Sigmoid colon (tissue), 7 donors: Measurements from ENCODE around the gene TERB1. TPM values are rescaled to one million over a fixed set of nuclear protein-coding genes. Genes with fewer than 3 reads are reported as not detected.

ENCODE experiments used
- DNase-seq: peaks from one replicate; pipeline ENCODE4 v3.0.0-alpha.2; 2019
- H3K27ac ChIP-seq, 4 donors: fragments of 200-600 bp; sonication (generic); one replicate each; pipeline ENCODE4 v1.5.1; 2016 to 2019; ENCODE audit warnings: mild to moderate bottlenecking in 1 of 4
- H3K27me3 ChIP-seq, 3 donors: fragments of 200-600 bp; sonication (generic); one replicate each; pipeline ENCODE4 v1.5.1; 2019; ENCODE audit warnings: mild to moderate bottlenecking in 1 of 3
- H3K36me3 ChIP-seq, 4 donors: fragments of 200-600 bp; sonication (generic); one replicate each; pipeline ENCODE4 v1.5.1; 2016 to 2019
- H3K4me1 ChIP-seq, 4 donors: fragments of 200-600 bp; sonication (generic); one replicate each; pipeline ENCODE4 v1.5.1; 2017 to 2019
- H3K4me3 ChIP-seq, 4 donors: fragments of 200-600 bp; sonication (generic); one replicate each; pipeline ENCODE4 v1.5.1; 2017 to 2019; ENCODE audit warnings: mild to moderate bottlenecking in 2 of 4, moderate library complexity in 1 of 4
- H3K9me3 ChIP-seq, 4 donors: fragments of 200-600 bp in 3 of 4; sonication (generic) in 3 of 4; one replicate each; pipeline versions ENCODE4 v1.5.1 to v1.6.1; 2013 to 2019
- EP300 ChIP-seq, 4 donors: sonication (generic); formaldehyde crosslinking; IDR thresholded peaks; one replicate each; pipeline ENCODE4 v1.6.1; 2017; ENCODE audit warnings: antibody characterized with exemption in 4 of 4
- POLR2A ChIP-seq, 2 donors: fragments of 450-650 bp; IDR thresholded peaks; one replicate each; pipeline ENCODE4 v1.6.1; 2016; ENCODE audit warnings: antibody characterized with exemption in 2 of 2, mild to moderate bottlenecking in 2 of 2, moderate library complexity in 2 of 2
- POLR2AphosphoS5 ChIP-seq, 4 donors: sonication (generic); formaldehyde crosslinking; IDR thresholded peaks; one replicate each; pipeline ENCODE4 v1.6.1; 2017; ENCODE audit warnings: antibody characterized with exemption in 4 of 4
- WGBS, 2 donors: extraction: QIAGEN DNeasy Blood & Tissue Kit; methylation state at CpG; one replicate each; pipeline ENCODE4 v1.1.7; 2013; 5-methylcytosine and 5-hydroxymethylcytosine counted together
- intact Hi-C: fragments of 100-400 bp; cut with DNase I; formaldehyde crosslinking; loops from one replicate; pipeline ENCODE4 v1.15.1; 2023
- polyA plus RNA-seq, 3 donors: library from polyadenylated mRNA; stranded (reverse); fragments of 200-250 nt; gene quantifications; one replicate each; pipeline ENCODE4 v1.2.3, GENCODE V29; 2013
- total RNA-seq, 4 donors: library from RNA; depleted of rRNA; stranded (reverse); fragments of >200 nt; gene quantifications; one replicate each; pipeline ENCODE4 v1.1.0, GENCODE V29; 2016
- TF ChIP-seq, protein P1 (sequence below), 4 experiments: fragments of 450-650 bp in 3 of 4; fragments of 200-600 bp in 1 of 4; IDR thresholded peaks; one replicate each; pipeline ENCODE4 v1.5.1; 2016 to 2019; ENCODE audit warnings: antibody characterized with exemption in 4 of 4, mild to moderate bottlenecking in 3 of 4, moderate library complexity in 2 of 4
- donor health status: healthy with polysubstance abuse.
- donor health status: Bipolar disorder and iron deficiency.
- donor health status: healthy.

TERB1 gene
- total and polyA plus RNA-seq, 7 donors: under 0.01 to 0.03 TPM; not detected in 5

DNA sequence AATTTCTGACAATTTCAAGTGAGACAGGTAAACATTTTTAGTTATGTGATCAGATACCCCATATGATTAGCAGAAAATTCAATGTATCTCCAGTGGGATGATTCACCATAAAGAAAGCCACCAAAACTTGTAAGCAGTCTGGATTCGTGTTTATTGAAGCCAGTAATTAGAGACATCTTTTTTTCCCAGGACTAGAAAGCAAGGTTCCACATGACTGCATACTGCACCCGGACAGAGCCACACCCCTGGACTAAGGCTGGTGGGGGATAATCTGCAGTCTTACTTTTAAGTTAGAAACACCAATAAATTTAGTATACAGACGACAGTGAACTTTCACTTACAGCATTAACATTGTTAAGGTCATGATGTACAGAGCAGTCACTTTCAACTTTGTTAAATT lies 80.6 kb downstream of the TERB1 start:
- no peak for DNase-seq
- WGBS, 2 donors: 57 to 72% methylated on average over 3 of the region's 3 CpGs
- Histone ChIP-seq H3K27me3 (no peaks in the 10 kb centered on the region), H3K4me3 (no peak overlapping the region), H3K27ac (no peak overlapping the region), H3K36me3 (peaks cover 23 to 71% (median 38%) of the 10 kb centered on the region in 4 donors), H3K4me1 (peaks cover 0 to 3% (median 0%) of the 10 kb centered on the region in 4 donors), H3K9me3 (no peaks in the 10 kb centered on the region)
- no peak for TF ChIP-seq POLR2AphosphoS5 (IDR thresholded peaks at IDR 0.05)
- TF ChIP-seq, protein P1, sequence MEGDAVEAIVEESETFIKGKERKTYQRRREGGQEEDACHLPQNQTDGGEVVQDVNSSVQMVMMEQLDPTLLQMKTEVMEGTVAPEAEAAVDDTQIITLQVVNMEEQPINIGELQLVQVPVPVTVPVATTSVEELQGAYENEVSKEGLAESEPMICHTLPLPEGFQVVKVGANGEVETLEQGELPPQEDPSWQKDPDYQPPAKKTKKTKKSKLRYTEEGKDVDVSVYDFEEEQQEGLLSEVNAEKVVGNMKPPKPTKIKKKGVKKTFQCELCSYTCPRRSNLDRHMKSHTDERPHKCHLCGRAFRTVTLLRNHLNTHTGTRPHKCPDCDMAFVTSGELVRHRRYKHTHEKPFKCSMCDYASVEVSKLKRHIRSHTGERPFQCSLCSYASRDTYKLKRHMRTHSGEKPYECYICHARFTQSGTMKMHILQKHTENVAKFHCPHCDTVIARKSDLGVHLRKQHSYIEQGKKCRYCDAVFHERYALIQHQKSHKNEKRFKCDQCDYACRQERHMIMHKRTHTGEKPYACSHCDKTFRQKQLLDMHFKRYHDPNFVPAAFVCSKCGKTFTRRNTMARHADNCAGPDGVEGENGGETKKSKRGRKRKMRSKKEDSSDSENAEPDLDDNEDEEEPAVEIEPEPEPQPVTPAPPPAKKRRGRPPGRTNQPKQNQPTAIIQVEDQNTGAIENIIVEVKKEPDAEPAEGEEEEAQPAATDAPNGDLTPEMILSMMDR (IDR thresholded peaks at IDR 0.05): no peak
- intact Hi-C loops: loop anchor here (10.0 kb wide), 1 partner anchor 104 kb away; no protein-coding TSS in a partner anchor

DNA sequence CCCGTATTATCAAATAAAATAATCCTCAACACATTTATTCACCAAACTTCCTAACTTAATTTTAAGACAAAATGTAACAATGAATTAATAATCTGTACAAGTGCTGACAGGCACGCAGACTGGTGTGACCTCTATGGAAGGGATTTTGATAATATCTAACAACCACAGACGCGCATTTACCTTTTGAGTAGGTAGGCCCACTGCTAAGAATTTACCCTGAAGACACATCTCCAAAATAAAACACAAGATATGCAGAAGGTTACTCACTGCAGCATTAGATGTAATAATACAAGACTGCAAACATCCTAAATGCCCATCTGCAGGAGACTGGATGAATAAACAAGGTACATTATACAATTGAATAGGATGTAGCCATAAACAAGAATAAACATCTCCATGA lies 82.1 kb downstream of the TERB1 start:
- H3K4me3 ChIP-seq: no peak overlapping the region
- no peak overlapping the region for H3K27ac ChIP-seq
- DNase-seq: no peak
- intact Hi-C loops: no loop called here
- peaks cover 0 to 3% (median 0%) of the 10 kb centered on the region in 4 donors for H3K4me1 ChIP-seq
- H3K9me3 ChIP-seq: no peaks in the 10 kb centered on the region
- TF ChIP-seq, protein P1 (IDR thresholded peaks at IDR 0.05): no peak
- TF ChIP-seq POLR2AphosphoS5 (IDR thresholded peaks at IDR 0.05) (no peak), POLR2A (IDR thresholded peaks at IDR 0.05) (no peak), EP300 (IDR thresholded peaks at IDR 0.05) (no peak)
- WGBS, 2 donors: 97 to 99% methylated on average over 4 of the region's 4 CpGs
- no peaks in the 10 kb centered on the region for H3K27me3 ChIP-seq
- H3K36me3 ChIP-seq: peaks cover 16 to 56% (median 22%) of the 10 kb centered on the region in 4 donors

DNA sequence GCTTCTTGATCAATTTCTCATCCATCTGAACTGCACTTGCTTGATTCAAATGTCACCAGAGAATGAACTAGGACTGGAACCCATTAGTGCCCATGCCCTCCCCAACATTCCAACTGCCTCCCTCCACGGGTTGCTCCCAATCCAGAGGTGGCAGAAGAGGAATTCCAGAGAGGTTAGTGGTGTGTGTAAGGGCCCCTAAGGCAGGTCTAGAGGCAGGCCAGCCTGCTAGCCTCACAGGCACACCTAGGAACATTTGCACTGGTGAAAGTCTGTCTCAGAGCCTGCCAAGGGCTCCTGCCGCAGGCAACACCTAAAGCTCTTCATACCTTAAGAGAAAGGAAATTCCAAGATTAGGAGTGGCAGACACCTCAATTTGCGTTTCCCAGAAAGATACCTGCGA lies 83.6 kb downstream of the TERB1 start:
- no peak for TF ChIP-seq POLR2AphosphoS5 (IDR thresholded peaks at IDR 0.05)
- no peak for TF ChIP-seq POLR2A (IDR thresholded peaks at IDR 0.05)
- TF ChIP-seq, protein P1 (IDR thresholded peaks at IDR 0.05): no peak
- TF ChIP-seq EP300 (IDR thresholded peaks at IDR 0.05): no peak
- 84 to 86% methylated on average over 4 of the region's 4 CpGs for WGBS, 2 donors
- Histone ChIP-seq H3K9me3 (no peaks in the 10 kb centered on the region), H3K36me3 (peaks cover 2 to 41% (median 8%) of the 10 kb centered on the region in 4 donors), H3K4me1 (peaks cover 0 to 3% (median 0%) of the 10 kb centered on the region in 4 donors), H3K4me3 (no peak overlapping the region), H3K27me3 (no peaks in the 10 kb centered on the region), H3K27ac (no peak overlapping the region)
- no peak for DNase-seq
- intact Hi-C loops: no loop called here

DNA sequence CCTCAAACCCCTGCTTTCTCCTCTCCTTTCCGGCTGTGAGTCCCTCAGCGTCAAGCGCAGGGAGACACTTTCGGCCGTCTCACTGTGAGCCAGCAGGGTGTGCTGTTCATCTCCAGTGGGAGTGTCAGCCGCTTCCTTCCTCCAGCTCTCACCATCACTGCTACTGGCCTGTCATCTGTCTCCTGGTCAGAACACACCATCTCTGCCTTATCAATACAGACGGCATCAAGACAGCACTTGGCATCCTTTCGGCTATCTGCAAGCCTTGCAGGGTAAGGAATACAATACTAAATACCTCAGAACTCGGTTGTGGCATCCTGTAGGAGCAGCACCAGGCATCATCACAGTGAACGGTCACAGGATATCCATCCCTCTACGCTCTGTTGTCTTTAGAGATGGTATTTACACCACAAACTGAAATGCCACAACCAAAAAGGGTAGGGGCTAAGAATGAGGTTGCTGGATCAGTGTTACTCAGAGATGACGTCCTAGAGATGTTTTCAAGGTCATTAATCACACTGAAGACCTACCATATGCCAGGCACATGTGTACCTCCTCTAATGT lies 84.2 kb downstream of the TERB1 start:
- Histone ChIP-seq H3K9me3 (no peaks in the 10 kb centered on the region), H3K4me3 (no peak overlapping the region), H3K36me3 (peaks cover 0 to 35% (median 4%) of the 10 kb centered on the region in 4 donors), H3K27ac (no peak overlapping the region), H3K27me3 (no peaks in the 10 kb centered on the region), H3K4me1 (peaks cover 0 to 3% (median 0%) of the 10 kb centered on the region in 4 donors)
- 39 to 63% methylated on average over 12 of the region's 12 CpGs for WGBS, 2 donors
- TF ChIP-seq EP300 (IDR thresholded peaks at IDR 0.05) (no peak), POLR2AphosphoS5 (IDR thresholded peaks at IDR 0.05) (peak in 2 of 4 donors; percentile 13 to 29), POLR2A (IDR thresholded peaks at IDR 0.05) (no peak)
- TF ChIP-seq, protein P1 (IDR thresholded peaks at IDR 0.05): peak; percentile 8 to 44 (median 32)
- intact Hi-C loops: no loop called here
- DNase-seq: no peak
